Naive B cell (primary cell): ENCODE results near the gene NKX1-2. TPM values are rescaled to one million over a fixed set of nuclear protein-coding genes. Genes with fewer than 3 reads are reported as not detected.

Source experiments
- ATAC-seq, 2 donors: fragments of 150-1000 bp; cut with Tn5 transposase; 2 replicates each; pipeline ENCODE4 v1.10.0; 2021; ENCODE audit warnings: low read depth in 2 of 2, mild to moderate bottlenecking in 2 of 2, moderate library complexity in 2 of 2
- DNase-seq: peaks from one replicate; pipeline ENCODE4 v3.0.0; 2022
- H3K27ac Mint-ChIP-seq, 6 donors: one replicate each; pipeline ENCODE4 v1.8.0; 2020 to 2022; ENCODE audit warnings: mild to moderate bottlenecking in 6 of 6, mixed read lengths in 6 of 6, moderate library complexity in 5 of 6, inconsistent platforms in 2 of 6
- H3K27me3 Mint-ChIP-seq, 3 donors: one replicate each; pipeline ENCODE4 v1.8.0; 2021 to 2022; ENCODE audit warnings: mixed read lengths in 3 of 3, mild to moderate bottlenecking in 1 of 3
- H3K36me3 Mint-ChIP-seq, 2 donors: one replicate each; pipeline ENCODE4 v1.8.0; 2020 to 2022; ENCODE audit warnings: mixed read lengths in 2 of 2, inconsistent platforms in 1 of 2, mild to moderate bottlenecking in 1 of 2
- H3K4me1 Mint-ChIP-seq, 3 donors: one replicate each; pipeline ENCODE4 v1.8.0; 2020 to 2022; ENCODE audit warnings: mixed read lengths in 3 of 3, inconsistent platforms in 1 of 3, mild to moderate bottlenecking in 1 of 3, moderate library complexity in 1 of 3
- H3K4me3 Mint-ChIP-seq, 8 donors: one replicate each; pipeline ENCODE4 v1.8.0; 2020 to 2022; ENCODE audit warnings: mild to moderate bottlenecking in 8 of 8, mixed read lengths in 8 of 8, moderate library complexity in 8 of 8, inconsistent platforms in 2 of 8
- H3K9me3 Mint-ChIP-seq, 7 donors: one replicate each; pipeline ENCODE4 v1.8.0; 2020 to 2022; ENCODE audit warnings: mixed read lengths in 7 of 7, mild to moderate bottlenecking in 5 of 7, inconsistent platforms in 2 of 7, moderate library complexity in 1 of 7
- polyA plus RNA-seq, 6 donors: library from polyadenylated mRNA; unstranded; fragments of 300-500 nt; fragmentation: Illumina TruSeq; gene quantifications; one replicate each; pipeline ENCODE4 v1.2.3, GENCODE V29; 2021; ENCODE audit warnings: low read depth in 6 of 6

NKX1-2 gene
- polyA plus RNA-seq: not detected

GRCh38 chr10:124450012-124450782 lies at the start of gene NKX1-2:
Gene NKX1-2, minus strand, starts transcription at chr10:124450035. Its CDS starts 92 bp downstream, at chr10:124449943.
- DNase-seq (no peak), ATAC-seq (peak; percentile 38 to 45)
- H3K27ac Mint-ChIP-seq: peak within 1 kb of the TSS in 4 of 6 donors; percentile 15 to 78 (median 48)
- H3K36me3 Mint-ChIP-seq: no peaks in the 10 kb centered on the region
- no peaks in the 10 kb centered on the region for H3K9me3 Mint-ChIP-seq
- peak within 1 kb of the TSS; percentile 64 to 86 (median 80) for H3K4me3 Mint-ChIP-seq
- H3K27me3 Mint-ChIP-seq: peaks cover 73 to 93% (median 82%) of the 10 kb centered on the region in 3 donors
- H3K4me1 Mint-ChIP-seq: peaks cover 26 to 32% (median 27%) of the 10 kb centered on the region in 3 donors

GRCh38 chr10:124498056-124498455 lies 48.2 kb upstream of the NKX1-2 start:
- no peak overlapping the region for H3K4me3 Mint-ChIP-seq
- H3K27ac Mint-ChIP-seq: no peak overlapping the region
- peaks cover 0 to 9% (median 8%) of the 10 kb centered on the region in 7 donors for H3K9me3 Mint-ChIP-seq
- ATAC-seq: no peak
- peaks cover 6 to 14% (median 9%) of the 10 kb centered on the region in 3 donors for H3K4me1 Mint-ChIP-seq
- no peaks in the 10 kb centered on the region for H3K27me3 Mint-ChIP-seq
- peaks cover 17 to 18% of the 10 kb centered on the region in 2 donors for H3K36me3 Mint-ChIP-seq
- no peak for DNase-seq

- DNase-seq (no peak), ATAC-seq (no peak)
- H3K4me3 Mint-ChIP-seq: no peak overlapping the region
- H3K27me3 Mint-ChIP-seq: no peaks in the 10 kb centered on the region
- no peak overlapping the region for H3K27ac Mint-ChIP-seq
- H3K4me1 Mint-ChIP-seq: peaks cover 6 to 16% (median 9%) of the 10 kb centered on the region in 3 donors
- H3K36me3 Mint-ChIP-seq: peaks cover 17 to 25% of the 10 kb centered on the region in 2 donors
- H3K9me3 Mint-ChIP-seq: peaks cover 0 to 9% (median 8%) of the 10 kb centered on the region in 7 donors
These were observed 47.5 kb upstream of the NKX1-2 start for GRCh38 chr10:124497196-124497881.

- no peak overlapping the region for H3K27ac Mint-ChIP-seq
- peaks cover 6 to 16% (median 9%) of the 10 kb centered on the region in 3 donors for H3K4me1 Mint-ChIP-seq
- H3K27me3 Mint-ChIP-seq: no peaks in the 10 kb centered on the region
- no peak overlapping the region for H3K4me3 Mint-ChIP-seq
- no peak for DNase-seq
- peaks cover 0 to 8% (median 6%) of the 10 kb centered on the region in 7 donors for H3K9me3 Mint-ChIP-seq
- H3K36me3 Mint-ChIP-seq: peaks cover 13 to 25% of the 10 kb centered on the region in 2 donors
- no peak for ATAC-seq
These were observed 46.8 kb upstream of the NKX1-2 start for GRCh38 chr10:124496620-124497019.

- no peaks in the 10 kb centered on the region for H3K27me3 Mint-ChIP-seq
- no peak for DNase-seq
- H3K9me3 Mint-ChIP-seq: peaks cover 0 to 8% (median 4%) of the 10 kb centered on the region in 7 donors
- H3K4me3 Mint-ChIP-seq: no peak overlapping the region
- H3K4me1 Mint-ChIP-seq: peaks cover 6 to 16% (median 9%) of the 10 kb centered on the region in 3 donors
- peaks cover 8 to 24% of the 10 kb centered on the region in 2 donors for H3K36me3 Mint-ChIP-seq
- H3K27ac Mint-ChIP-seq: no peak overlapping the region
- ATAC-seq: no peak
These were observed 46.3 kb upstream of the NKX1-2 start for GRCh38 chr10:124496150-124496549.

GRCh38 chr10:124495725-124496124 lies 45.9 kb upstream of the NKX1-2 start:
- no peak overlapping the region for H3K4me3 Mint-ChIP-seq
- no peak for DNase-seq
- H3K27ac Mint-ChIP-seq: no peak overlapping the region
- no peak for ATAC-seq
- H3K27me3 Mint-ChIP-seq: no peaks in the 10 kb centered on the region
- peaks cover 6 to 16% (median 9%) of the 10 kb centered on the region in 3 donors for H3K4me1 Mint-ChIP-seq
- peaks cover 0 to 4% (median 1%) of the 10 kb centered on the region in 7 donors for H3K9me3 Mint-ChIP-seq
- peaks cover 4 to 20% of the 10 kb centered on the region in 2 donors for H3K36me3 Mint-ChIP-seq

- Mint-ChIP-seq H3K4me3 (no peak overlapping the region), H3K4me1 (peaks cover 6 to 16% (median 9%) of the 10 kb centered on the region in 3 donors)
These were observed 45.3 kb upstream of the NKX1-2 start for GRCh38 chr10:124495162-124495561.

GRCh38 chr10:124494046-124494807 lies 44.4 kb upstream of the NKX1-2 start:
- peaks cover 9 to 16% (median 11%) of the 10 kb centered on the region in 3 donors for H3K4me1 Mint-ChIP-seq
- H3K36me3 Mint-ChIP-seq: peaks cover 9 to 12% of the 10 kb centered on the region in 2 donors
- no peak for DNase-seq
- no peaks in the 10 kb centered on the region for H3K9me3 Mint-ChIP-seq
- ATAC-seq: no peak
- H3K27ac Mint-ChIP-seq: peak overlapping the region in 3 of 6 donors; percentile 34 to 56 (median 53)
- no peaks in the 10 kb centered on the region for H3K27me3 Mint-ChIP-seq
- peak overlapping the region in 7 of 8 donors; percentile 31 to 78 (median 45) for H3K4me3 Mint-ChIP-seq

More at GRCh38 chr10:124495162-124495561, 45.3 kb upstream of the NKX1-2 start:
- no peak for DNase-seq
- Mint-ChIP-seq H3K27ac (no peak overlapping the region), H3K36me3 (peaks cover 2 to 17% of the 10 kb centered on the region in 2 donors), H3K9me3 (no peaks in the 10 kb centered on the region), H3K27me3 (no peaks in the 10 kb centered on the region)
- ATAC-seq: no peak

GRCh38 chr10:124493214-124493882 lies 43.5 kb upstream of the NKX1-2 start:
- peaks cover 9 to 16% (median 11%) of the 10 kb centered on the region in 3 donors for H3K4me1 Mint-ChIP-seq
- H3K9me3 Mint-ChIP-seq: no peaks in the 10 kb centered on the region
- H3K27me3 Mint-ChIP-seq: no peaks in the 10 kb centered on the region
- H3K36me3 Mint-ChIP-seq: peaks cover 9 to 15% of the 10 kb centered on the region in 2 donors
- no peak overlapping the region for H3K27ac Mint-ChIP-seq
- H3K4me3 Mint-ChIP-seq: peak overlapping the region in 5 of 8 donors; percentile 30 to 57 (median 45)
- peak in 1 of 2 donors; percentile 33 for ATAC-seq
- DNase-seq: no peak

- Mint-ChIP-seq H3K4me3 (no peak overlapping the region), H3K27ac (no peak overlapping the region), H3K9me3 (peaks cover 0 to 2% (median 0%) of the 10 kb centered on the region in 7 donors), H3K4me1 (peaks cover 9 to 16% (median 11%) of the 10 kb centered on the region in 3 donors), H3K27me3 (no peaks in the 10 kb centered on the region), H3K36me3 (peaks cover 11 to 19% of the 10 kb centered on the region in 2 donors)
- DNase-seq: no peak
- no peak for ATAC-seq
These were observed 42.4 kb upstream of the NKX1-2 start for GRCh38 chr10:124492266-124492665.

GRCh38 chr10:124491105-124491504 lies 41.3 kb upstream of the NKX1-2 start:
- Mint-ChIP-seq H3K4me1 (peaks cover 9 to 16% (median 11%) of the 10 kb centered on the region in 3 donors), H3K9me3 (peaks cover 0 to 5% (median 0%) of the 10 kb centered on the region in 7 donors), H3K36me3 (peaks cover 19 to 22% of the 10 kb centered on the region in 2 donors), H3K4me3 (no peak overlapping the region), H3K27ac (no peak overlapping the region), H3K27me3 (no peaks in the 10 kb centered on the region)
- DNase-seq (no peak), ATAC-seq (no peak)

GRCh38 chr10:124486635-124487034 lies 36.8 kb upstream of the NKX1-2 start:
- Mint-ChIP-seq H3K9me3 (peaks cover 0 to 5% (median 0%) of the 10 kb centered on the region in 7 donors), H3K4me1 (peaks cover 0 to 14% (median 11%) of the 10 kb centered on the region in 3 donors), H3K36me3 (peaks cover 7 to 35% of the 10 kb centered on the region in 2 donors), H3K4me3 (peak overlapping the region in 1 of 8 donors; percentile 50), H3K27me3 (no peaks in the 10 kb centered on the region), H3K27ac (no peak overlapping the region)
- ATAC-seq (no peak), DNase-seq (no peak)
